HG03442 (cell line): Measurements from ENCODE around the gene LRMDA.

ENCODE experiments used
- ATAC-seq: cut with Tn5 transposase; IDR thresholded peaks from one replicate; pipeline ENCODE4 v1.9.1; 2021; ENCODE audit warnings: mild to moderate bottlenecking, moderate library complexity; ENCODE audit not compliant: unreplicated experiment

The LRMDA gene

GRCh38 chr10:75531571-75532031 is 100.2 kb downstream of the LRMDA start:
- no peak for ATAC-seq

- no peak for ATAC-seq
Measured at GRCh38 chr10:75532253-75532924, 101.0 kb downstream of the LRMDA start.

GRCh38 chr10:75538144-75538543 is 106.7 kb downstream of the LRMDA start:
- ATAC-seq, result no peak

GRCh38 chr10:75538765-75539164 is 107.3 kb downstream of the LRMDA start:
- no peak for ATAC-seq

GRCh38 chr10:75540357-75540966 is 109.0 kb downstream of the LRMDA start:
- ATAC-seq, result no peak

- no peak for ATAC-seq
Measured at GRCh38 chr10:75540981-75541380, 109.6 kb downstream of the LRMDA start.

- no peak for ATAC-seq
Measured at GRCh38 chr10:75541411-75541810, 110.0 kb downstream of the LRMDA start.

GRCh38 chr10:75542084-75542483 is 110.7 kb downstream of the LRMDA start:
- ATAC-seq, result no peak

GRCh38 chr10:75542906-75543305 is 111.5 kb downstream of the LRMDA start:
- ATAC-seq, result no peak

- no peak for ATAC-seq
Measured at GRCh38 chr10:75544386-75544785, 113.0 kb downstream of the LRMDA start.

GRCh38 chr10:75544993-75545706 is 113.7 kb downstream of the LRMDA start:
- no peak for ATAC-seq

GRCh38 chr10:75546004-75546403 is 114.6 kb downstream of the LRMDA start:
- no peak for ATAC-seq

GRCh38 chr10:75547391-75548298 is 116.2 kb downstream of the LRMDA start:
- no peak for ATAC-seq

GRCh38 chr10:75548356-75548755 is 116.9 kb downstream of the LRMDA start:
- no peak for ATAC-seq

- ATAC-seq, result no peak
Measured at GRCh38 chr10:75550191-75550590, 118.8 kb downstream of the LRMDA start.

- ATAC-seq, result no peak
Measured at GRCh38 chr10:75552171-75552570, 120.7 kb downstream of the LRMDA start.

GRCh38 chr10:75553550-75553949 is 122.1 kb downstream of the LRMDA start:
- no peak for ATAC-seq

- ATAC-seq, result no peak
Measured at GRCh38 chr10:75555323-75555722, 123.9 kb downstream of the LRMDA start.

- no peak for ATAC-seq
Measured at GRCh38 chr10:75556320-75556719, 124.9 kb downstream of the LRMDA start.

GRCh38 chr10:75565286-75566251 is 134.1 kb downstream of the LRMDA start:
- no peak for ATAC-seq
